ENCODE data around the gene SMIM33.
"Not testable (repeated sequence)": the region's sequence is repeated elsewhere in the genome, so short reads cannot be mapped to it uniquely, and the experiment has no call there.

SMIM33 gene

GRCh38 chr5:139468421-139468931, 2.3 kb upstream of the SMIM33 start:
- Mint-ChIP-seq H3K4me3 (peak overlapping the region; percentile 69), H3K4me1 (ENCODE audit: low read depth) (peaks cover 48% of the 10 kb centered on the region), H3K36me3 (ENCODE audit: low read depth) (peaks cover 4% of the 10 kb centered on the region), H3K27ac (peak overlapping the region; percentile 80), H3K9me3 (no peaks in the 10 kb centered on the region), H3K27me3 (ENCODE audit: low read depth) (no peaks in the 10 kb centered on the region)

DNA sequence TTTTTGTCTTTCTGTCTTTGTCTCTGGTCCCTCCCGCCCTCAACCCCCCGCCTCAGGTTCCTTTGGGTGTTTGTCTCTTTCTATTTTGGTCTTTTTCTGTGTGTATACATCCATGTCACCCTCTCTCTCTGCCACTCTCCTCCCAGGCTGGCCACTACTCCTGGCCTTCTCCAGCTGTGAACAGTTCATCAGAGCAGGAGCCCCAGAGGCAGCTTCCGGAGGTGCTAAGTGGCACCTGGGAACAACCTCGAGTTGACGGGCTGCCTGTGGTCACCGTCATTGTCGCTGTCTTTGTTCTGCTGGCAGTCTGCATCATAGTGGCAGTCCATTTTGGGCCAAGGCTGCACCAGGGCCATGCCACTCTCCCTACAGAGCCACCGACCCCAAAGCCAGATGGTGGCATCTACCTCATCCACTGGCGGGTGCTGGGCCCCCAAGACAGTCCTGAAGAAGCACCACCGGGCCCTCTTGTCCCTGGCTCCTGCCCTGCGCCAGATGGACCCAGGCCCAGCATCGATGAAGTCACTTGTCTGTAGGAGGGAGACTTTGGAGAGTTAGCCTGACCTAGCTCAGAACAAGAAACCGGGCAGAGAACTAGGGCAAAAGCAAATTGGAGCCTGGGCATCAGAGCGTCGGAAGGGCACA, 1.7 kb downstream of the SMIM33 start:
- peaks cover 78% of the 10 kb centered on the region for H3K4me1 Mint-ChIP-seq (ENCODE audit: low read depth)
- no peaks in the 10 kb centered on the region for H3K9me3 Mint-ChIP-seq
- H3K4me3 Mint-ChIP-seq, result peak overlapping the region; percentile 71
- peak overlapping the region; percentile 85 for H3K27ac Mint-ChIP-seq
- H3K27me3 Mint-ChIP-seq (ENCODE audit: low read depth), result no peaks in the 10 kb centered on the region
- H3K36me3 Mint-ChIP-seq (ENCODE audit: low read depth), result peaks cover 26% of the 10 kb centered on the region

DNA sequence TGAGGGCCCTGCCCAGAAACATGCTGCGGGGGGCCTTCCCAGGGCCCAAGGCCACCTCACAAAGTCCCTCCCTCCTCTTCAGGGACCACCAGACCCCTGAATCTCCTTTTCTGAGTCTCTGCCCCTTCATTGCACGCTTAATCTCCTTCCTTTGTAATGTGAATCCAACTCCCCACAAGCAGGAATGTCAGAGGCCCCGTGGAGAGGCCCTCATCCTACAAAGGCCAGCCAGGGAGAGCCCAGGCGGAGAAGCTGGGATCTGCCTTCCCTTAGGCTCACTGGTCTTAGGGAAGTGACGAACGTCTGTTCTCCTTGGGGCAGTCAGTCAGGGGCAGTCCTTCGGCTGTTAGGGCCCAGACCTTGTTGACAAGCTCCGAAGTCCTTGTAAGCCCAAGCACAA, 2.3 kb downstream of the SMIM33 start:
- Mint-ChIP-seq H3K9me3 (no peaks in the 10 kb centered on the region), H3K27me3 (ENCODE audit: low read depth) (no peaks in the 10 kb centered on the region), H3K27ac (no peak overlapping the region), H3K4me1 (ENCODE audit: low read depth) (peaks cover 83% of the 10 kb centered on the region), H3K4me3 (no peak overlapping the region), H3K36me3 (ENCODE audit: low read depth) (peaks cover 32% of the 10 kb centered on the region)

GRCh38 chr5:139473565-139473964, 2.8 kb downstream of the SMIM33 start:
- Mint-ChIP-seq H3K4me1 (ENCODE audit: low read depth) (peaks cover 82% of the 10 kb centered on the region), H3K27me3 (ENCODE audit: low read depth) (no peaks in the 10 kb centered on the region), H3K36me3 (ENCODE audit: low read depth) (peaks cover 36% of the 10 kb centered on the region), H3K27ac (peak overlapping the region; percentile 81), H3K9me3 (no peaks in the 10 kb centered on the region), H3K4me3 (no peak overlapping the region)

DNA sequence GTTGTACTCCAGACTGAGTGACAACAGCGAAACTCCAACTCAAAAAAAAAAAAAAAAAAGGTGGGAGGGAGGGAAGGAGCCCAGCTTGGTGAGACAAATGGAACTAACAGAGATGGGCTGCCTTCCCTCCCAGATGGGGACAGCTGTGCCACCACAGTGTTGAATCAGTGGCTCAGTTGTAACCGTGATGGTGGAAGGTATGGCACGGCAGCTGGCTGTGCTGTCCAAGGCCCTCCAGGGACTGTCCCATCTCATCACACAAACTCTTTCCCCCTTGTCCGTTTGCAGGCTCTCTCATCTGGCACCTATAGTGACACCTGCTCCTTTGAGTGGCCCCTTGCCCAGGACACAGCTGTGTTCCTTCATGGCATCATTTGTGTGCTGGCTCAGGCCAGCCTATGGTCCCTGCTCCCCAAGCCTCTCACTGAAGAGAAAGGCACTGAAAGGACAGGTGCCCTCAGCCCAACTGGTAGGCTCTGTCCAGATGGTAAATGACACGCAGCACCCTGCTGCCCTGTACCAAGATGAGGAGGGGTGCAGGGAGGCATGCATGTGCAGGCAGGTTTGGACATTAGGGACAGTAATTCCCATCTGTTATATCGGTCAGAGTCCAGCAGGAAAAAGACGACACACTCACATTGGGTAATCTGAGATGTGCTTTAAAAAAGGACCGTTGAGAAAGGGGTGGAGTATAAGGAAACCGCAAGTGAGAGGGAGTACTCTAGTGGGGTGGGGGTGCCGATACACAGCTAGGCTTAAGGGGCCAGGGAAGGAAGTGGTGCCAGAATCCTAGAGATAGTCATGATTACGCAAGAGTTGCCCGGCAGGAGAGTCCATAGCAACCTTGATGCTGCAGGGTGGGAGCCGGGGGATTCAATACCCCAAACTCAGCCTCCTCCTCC, 4.3 kb downstream of the SMIM33 start:
- no peaks in the 10 kb centered on the region for H3K9me3 Mint-ChIP-seq
- no peaks in the 10 kb centered on the region for H3K27me3 Mint-ChIP-seq (ENCODE audit: low read depth)
- peak overlapping the region; percentile 73 for H3K27ac Mint-ChIP-seq
- peaks cover 77% of the 10 kb centered on the region for H3K4me1 Mint-ChIP-seq (ENCODE audit: low read depth)
- H3K4me3 Mint-ChIP-seq, result peak overlapping the region; percentile 47
- peaks cover 41% of the 10 kb centered on the region for H3K36me3 Mint-ChIP-seq (ENCODE audit: low read depth)

DNA sequence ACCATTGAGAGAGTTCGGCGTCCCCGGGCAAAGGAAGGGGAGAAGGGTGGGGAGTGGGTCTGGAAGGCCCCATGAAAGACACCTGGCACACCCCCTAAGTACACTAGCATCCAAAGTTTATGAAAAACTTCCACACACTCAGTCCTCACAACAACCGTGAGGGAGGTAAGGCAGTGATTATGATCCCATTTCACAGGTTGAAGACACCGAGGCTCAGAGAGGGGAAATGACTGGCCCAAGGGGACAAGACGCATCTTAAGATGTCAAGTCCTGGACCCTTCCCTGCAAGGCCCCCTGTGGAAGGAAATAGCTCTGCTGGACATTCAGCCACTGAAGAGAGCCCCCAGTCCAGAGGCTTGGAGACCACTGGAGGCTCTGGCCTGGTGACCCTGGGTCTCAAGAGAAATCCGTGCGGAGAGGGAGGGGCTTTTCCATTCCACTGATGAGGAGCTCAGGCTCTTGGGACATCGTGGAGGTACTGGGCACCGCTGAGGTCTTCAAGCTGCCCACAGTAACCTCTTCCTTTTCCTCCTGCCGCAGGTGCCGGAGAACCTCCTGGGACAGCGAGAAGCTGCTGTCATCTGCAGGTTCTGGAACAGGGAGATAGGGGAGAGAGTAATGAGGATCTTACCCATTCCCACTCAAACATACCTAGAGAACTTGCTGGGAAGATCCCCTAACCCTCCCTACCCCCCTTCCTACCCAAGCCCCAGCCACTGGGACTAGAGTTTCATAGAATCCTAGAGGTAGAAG, 5.2 kb downstream of the SMIM33 start:
- H3K4me1 Mint-ChIP-seq (ENCODE audit: low read depth), result peaks cover 76% of the 10 kb centered on the region
- no peaks in the 10 kb centered on the region for H3K27me3 Mint-ChIP-seq (ENCODE audit: low read depth)
- peak overlapping the region; percentile 47 for H3K4me3 Mint-ChIP-seq
- peak overlapping the region; percentile 73 for H3K27ac Mint-ChIP-seq
- no peaks in the 10 kb centered on the region for H3K9me3 Mint-ChIP-seq
- H3K36me3 Mint-ChIP-seq (ENCODE audit: low read depth), result peaks cover 48% of the 10 kb centered on the region

DNA sequence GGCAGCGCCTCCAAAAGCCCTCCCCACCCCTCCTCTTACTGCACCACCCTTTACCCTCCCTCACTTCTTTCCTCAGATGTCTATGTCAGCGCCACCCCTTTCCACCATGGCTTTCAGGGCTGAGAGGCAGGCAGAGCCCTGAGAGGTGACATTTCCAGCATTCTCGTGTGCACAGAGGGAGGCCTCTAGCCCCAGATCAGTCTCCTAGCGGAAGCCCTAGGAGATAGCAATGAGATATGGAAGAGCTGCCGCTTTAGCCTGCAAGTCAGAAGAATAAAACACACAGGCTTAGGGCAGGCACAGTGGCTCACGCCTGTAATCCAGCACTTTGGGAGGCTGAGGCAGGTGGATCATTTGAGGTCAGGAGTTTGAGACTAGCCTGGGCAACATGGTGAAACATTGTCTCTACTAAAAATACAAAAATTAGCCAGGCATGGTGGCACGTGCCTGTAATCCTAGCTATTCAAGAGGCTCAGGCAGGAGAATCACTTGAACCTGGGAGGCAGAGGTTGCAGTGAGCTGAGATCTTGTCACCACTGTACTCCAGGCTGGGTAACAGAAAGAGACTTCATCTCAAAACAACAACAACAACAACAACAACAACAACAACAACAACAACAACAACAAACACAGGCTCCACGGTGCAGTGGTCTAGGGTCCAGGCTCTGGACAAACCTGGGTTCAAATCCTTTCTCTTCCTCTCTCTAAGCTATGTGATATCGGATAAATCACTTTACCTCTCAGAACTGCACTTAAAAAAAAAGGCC, 8.0 kb downstream of the SMIM33 start:
- not testable (repeated sequence) for H3K27me3 Mint-ChIP-seq (ENCODE audit: low read depth); H3K9me3 Mint-ChIP-seq
- Mint-ChIP-seq H3K4me3 (peak overlapping the region; percentile 70), H3K27ac (peak overlapping the region; percentile 57), H3K4me1 (ENCODE audit: low read depth) (peaks cover 63% of the 10 kb centered on the region), H3K36me3 (ENCODE audit: low read depth) (peaks cover 53% of the 10 kb centered on the region)

- Mint-ChIP-seq H3K4me1 (ENCODE audit: low read depth) (peaks cover 59% of the 10 kb centered on the region), H3K36me3 (ENCODE audit: low read depth) (peaks cover 51% of the 10 kb centered on the region)
- H3K27ac Mint-ChIP-seq; H3K9me3 Mint-ChIP-seq; H3K4me3 Mint-ChIP-seq; H3K27me3 Mint-ChIP-seq (ENCODE audit: low read depth): not testable (repeated sequence)
These were observed 8.9 kb downstream of the SMIM33 start for GRCh38 chr5:139479729-139480128.

- no peaks in the 10 kb centered on the region for H3K9me3 Mint-ChIP-seq
- peaks cover 39% of the 10 kb centered on the region for H3K36me3 Mint-ChIP-seq (ENCODE audit: low read depth)
- peaks cover 48% of the 10 kb centered on the region for H3K4me1 Mint-ChIP-seq (ENCODE audit: low read depth)
- H3K4me3 Mint-ChIP-seq, result peak overlapping the region; percentile 90
- H3K27me3 Mint-ChIP-seq (ENCODE audit: low read depth), result no peaks in the 10 kb centered on the region
- H3K27ac Mint-ChIP-seq, result peak overlapping the region; percentile 94
These were observed 10.3 kb downstream of the SMIM33 start for GRCh38 chr5:139481122-139481533.

DNA sequence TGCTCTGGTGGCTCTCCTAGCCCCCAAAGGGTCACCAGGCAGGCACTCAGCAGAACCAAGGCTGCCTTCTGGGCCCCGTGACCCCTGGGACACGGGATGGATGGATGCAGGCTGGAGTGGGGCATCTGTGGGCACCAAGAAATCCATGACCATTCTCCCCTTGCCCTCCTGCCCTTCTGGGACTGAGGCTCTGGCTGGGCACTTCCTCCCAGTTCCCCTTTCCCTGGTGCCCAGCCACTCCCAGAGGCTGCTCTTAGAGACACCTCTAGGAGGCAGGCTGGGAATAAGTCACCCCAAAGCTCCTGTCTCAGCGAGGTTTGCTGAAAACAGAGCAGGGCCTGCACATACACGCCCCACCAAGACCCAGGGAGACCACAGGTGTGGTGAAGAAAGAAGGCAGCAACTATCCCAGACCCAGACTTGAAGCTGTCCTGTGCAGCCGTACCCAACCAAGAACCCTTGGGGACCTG, 10.8 kb downstream of the SMIM33 start:
- Mint-ChIP-seq H3K36me3 (ENCODE audit: low read depth) (peaks cover 37% of the 10 kb centered on the region), H3K27ac (peak overlapping the region; percentile 94), H3K27me3 (ENCODE audit: low read depth) (no peaks in the 10 kb centered on the region), H3K4me1 (ENCODE audit: low read depth) (peaks cover 47% of the 10 kb centered on the region), H3K4me3 (peak overlapping the region; percentile 90), H3K9me3 (no peaks in the 10 kb centered on the region)

DNA sequence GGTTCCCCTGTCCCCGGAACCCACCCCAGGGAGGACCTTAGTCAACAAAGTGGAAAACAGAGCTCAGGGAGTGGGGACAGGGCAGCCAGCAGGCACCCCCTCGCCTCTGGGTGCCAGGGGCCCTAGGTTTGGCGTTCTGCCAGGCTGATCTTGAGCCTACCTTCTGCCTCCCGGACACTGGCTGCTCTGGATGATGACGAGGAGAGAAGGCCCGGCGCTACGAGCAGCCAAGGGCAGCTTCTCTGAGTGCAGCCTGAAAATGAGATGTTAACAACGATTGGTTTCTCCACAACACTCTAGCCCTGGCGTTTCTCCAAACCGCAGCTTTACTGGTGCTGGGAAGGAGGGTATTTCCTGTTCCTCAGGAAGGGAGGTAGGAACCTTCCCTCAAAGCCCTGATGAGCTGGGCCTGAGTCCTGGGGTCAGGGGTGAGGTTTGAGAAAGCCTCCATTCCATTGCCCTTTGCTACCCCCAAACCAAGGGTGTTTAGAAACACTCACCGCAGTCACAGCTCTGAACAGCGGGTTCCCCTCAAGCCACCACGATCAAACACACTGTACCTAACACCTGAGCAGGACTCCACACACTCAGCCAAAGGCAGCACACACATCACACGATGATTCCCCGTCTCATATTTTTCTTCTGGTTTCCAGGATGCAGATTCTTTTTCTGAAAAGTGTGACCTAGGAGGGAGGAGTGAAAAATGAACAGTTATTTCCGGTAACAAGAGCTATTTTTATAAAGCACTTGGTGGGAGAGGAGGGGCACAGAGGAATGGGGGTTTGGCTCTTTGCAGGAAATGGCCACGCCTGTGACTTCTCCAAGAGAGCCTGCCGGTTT, 11.5 kb downstream of the SMIM33 start, which contains the start of gene STING1:
TSS of gene STING1 (minus strand) at position 709 of the 840 bp plus-strand sequence. CDS start 1,054 bp downstream, outside the sequence.
- peak within 1 kb of the TSS; percentile 94 for H3K27ac Mint-ChIP-seq
- H3K27me3 Mint-ChIP-seq (ENCODE audit: low read depth), result no peaks in the 10 kb centered on the region
- H3K4me3 Mint-ChIP-seq, result peak within 1 kb of the TSS; percentile 90
- H3K9me3 Mint-ChIP-seq, result no peaks in the 10 kb centered on the region
- H3K36me3 Mint-ChIP-seq (ENCODE audit: low read depth), result peaks cover 35% of the 10 kb centered on the region
- peaks cover 42% of the 10 kb centered on the region for H3K4me1 Mint-ChIP-seq (ENCODE audit: low read depth)

DNA sequence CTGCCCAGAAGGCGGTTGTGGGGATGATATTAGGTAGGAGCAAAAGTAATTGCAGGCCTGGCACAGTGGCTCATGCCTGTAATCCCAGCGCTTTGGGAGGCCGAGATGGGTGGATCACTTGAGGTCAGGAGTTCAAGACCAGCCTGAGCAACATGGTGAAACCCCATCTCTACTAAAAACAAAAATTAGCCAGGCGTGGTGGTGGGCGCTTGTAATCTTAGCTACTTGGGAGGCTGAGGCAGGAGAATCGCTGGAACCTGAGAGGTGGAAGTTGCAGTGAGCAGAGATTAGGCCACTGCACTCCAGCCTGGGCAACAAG, 12.0 kb downstream of the SMIM33 start:
- Mint-ChIP-seq H3K36me3 (ENCODE audit: low read depth) (peaks cover 30% of the 10 kb centered on the region), H3K27ac (peak overlapping the region; percentile 94), H3K4me3 (peak overlapping the region; percentile 90), H3K4me1 (ENCODE audit: low read depth) (peaks cover 36% of the 10 kb centered on the region)
- H3K9me3 Mint-ChIP-seq; H3K27me3 Mint-ChIP-seq (ENCODE audit: low read depth): not testable (repeated sequence)

GRCh38 chr5:139486201-139486600, 15.4 kb downstream of the SMIM33 start:
- Mint-ChIP-seq H3K36me3 (ENCODE audit: low read depth) (peaks cover 8% of the 10 kb centered on the region), H3K4me1 (ENCODE audit: low read depth) (peaks cover 21% of the 10 kb centered on the region), H3K27me3 (ENCODE audit: low read depth) (no peaks in the 10 kb centered on the region), H3K27ac (no peak overlapping the region), H3K4me3 (no peak overlapping the region), H3K9me3 (no peaks in the 10 kb centered on the region)

Measured in T-helper 1 cell treated with Interleukin-12 subunit alpha and Interleukin-12 subunit beta and Interleukin-4 antibody, amounts not matched to agents 30 μg/mL and 1 μg/mL, for 36 hours (primary cell).